A549 treated with RU486 at 1 μM for 4 hours (cell line): ENCODE data around the gene XKR7. TPM values are rescaled to one million over a fixed set of nuclear protein-coding genes. Genes with fewer than 3 reads are reported as not detected.

ENCODE experiments used
- total RNA-seq: library from RNA; stranded (reverse); fragments of 200-300 nt; extraction: Qiagen RNA extraction; gene quantifications from 5 replicates; pipeline ENCODE4 v1.2.3, GENCODE V29; 2022; ENCODE audit warnings: low read depth

XKR7 gene
- 0.01 TPM in 1 of 5 replicates, not detected in the others for total RNA-seq

GRCh38 chr20:31967830-31968249 is at the start of gene XKR7:
XKR7 (plus strand) TSS chr20:31968151; CDS start chr20:31968176, 25 bp downstream.

GRCh38 chr20:31951530-31952453 is 16.2 kb upstream of the XKR7 start, which contains the start of gene PDRG1:
PDRG1 (minus strand) TSS chr20:31952046; CDS start chr20:31951961, 85 bp downstream.

GRCh38 chr20:32010101-32010500 is 42.1 kb downstream of the XKR7 start, which contains the start of gene CCM2L:
CCM2L (plus strand) TSS chr20:32010438; CDS start chr20:32010455, 17 bp downstream.

DNA sequence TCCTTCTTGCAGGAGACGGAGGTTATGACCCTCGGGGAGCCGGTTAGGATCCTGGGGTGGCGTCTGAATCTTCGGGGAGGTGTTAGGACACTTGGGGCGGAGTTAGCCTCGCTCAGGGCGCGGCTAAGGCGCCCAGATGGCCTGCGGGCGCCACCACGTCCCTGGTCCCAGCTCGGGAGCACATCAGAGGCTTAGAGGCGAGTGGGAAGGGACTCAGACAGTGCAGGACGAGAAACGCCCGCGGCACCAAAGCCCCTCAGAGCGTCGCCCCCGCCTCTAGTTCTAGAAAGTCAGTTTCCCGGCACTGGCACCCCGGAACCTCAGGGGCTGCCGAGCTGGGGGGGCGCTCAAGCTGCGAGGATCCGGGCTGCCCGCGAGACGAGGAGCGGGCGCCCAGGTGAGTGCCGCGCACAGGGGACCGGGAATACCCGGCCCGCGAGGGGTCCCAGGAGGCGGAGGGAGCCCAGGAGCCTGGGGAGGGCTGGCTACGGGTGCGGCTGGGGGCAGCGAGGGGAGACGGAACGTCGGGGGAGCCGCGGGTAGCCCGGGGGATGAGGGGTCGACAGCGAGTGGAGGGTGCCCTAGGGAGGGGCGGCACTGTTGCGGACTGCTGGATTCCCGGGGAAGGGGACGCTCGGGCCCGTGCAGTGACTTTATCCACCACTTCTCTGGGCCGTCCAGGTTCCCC is 84.3 kb downstream of the XKR7 start, which contains the start of gene HCK:
Gene HCK, plus strand, starts transcription at position 153 of the 688 bp plus-strand sequence.

Other genes with a start within 250 kb of the XKR7 start
- 170 to 183 TPM (median 181 TPM) in 5 replicates for gene BCL2L1, start 245.3 kb upstream of the XKR7 start, total RNA-seq
- 99.8 to 120 TPM (median 109 TPM) in 5 replicates for gene TPX2, start 228.9 kb upstream of the XKR7 start, total RNA-seq
- 0.37 to 0.86 TPM (median 0.46 TPM) in 5 replicates for gene MYLK2, start 148.8 kb upstream of the XKR7 start, total RNA-seq
- gene FOXS1, start 122.5 kb upstream of the XKR7 start, total RNA-seq, result 0.46 to 1.2 TPM (median 0.77 TPM) in 5 replicates
- gene DUSP15, start 97.6 kb upstream of the XKR7 start, total RNA-seq, result 0.57 to 1.8 TPM (median 0.95 TPM) in 5 replicates
- 0.03 to 0.15 TPM (median 0.09 TPM) in 5 replicates for gene TTLL9, start 97.5 kb upstream of the XKR7 start, total RNA-seq
- gene PDRG1, start 16.1 kb upstream of the XKR7 start, total RNA-seq, result 33.0 to 38.8 TPM (median 33.7 TPM) in 5 replicates
- gene CCM2L, start 42.3 kb downstream of the XKR7 start, total RNA-seq, result 0.47 to 0.67 TPM (median 0.56 TPM) in 5 replicates
- gene HCK, start 84.1 kb downstream of the XKR7 start, total RNA-seq, result 0.08 to 0.13 TPM (median 0.10 TPM) in 4 of 5 replicates, not detected in the other
- 32.1 to 38.3 TPM (median 36.5 TPM) in 5 replicates for gene TM9SF4, start 141.6 kb downstream of the XKR7 start, total RNA-seq
- 12.1 to 13.5 TPM (median 12.6 TPM) in 5 replicates for gene PLAGL2, start 239.6 kb downstream of the XKR7 start, total RNA-seq
- gene POFUT1, start 239.7 kb downstream of the XKR7 start, total RNA-seq, result 37.2 to 44.1 TPM (median 39.1 TPM) in 5 replicates